Right atrium auricular region (tissue), 2 donors: ENCODE results near the gene NOC4L. TPM values are rescaled to one million over a fixed set of nuclear protein-coding genes. Genes with fewer than 3 reads are reported as not detected.

ENCODE experiments used
- DNase-seq: peaks from one replicate; pipeline ENCODE4 v3.0.0-alpha.2; 2019; ENCODE audit warnings: low spot score
- H3K27ac ChIP-seq, 2 donors: fragments of 200-600 bp; sonication (generic); 1 replicate in 1 of 2; 2 replicates in 1 of 2; pipeline ENCODE4 v1.5.1; 2016 to 2019
- H3K27me3 ChIP-seq, 2 donors: fragments of 200-600 bp; sonication (generic); one replicate each; pipeline versions ENCODE4 v1.5.1 to v1.6.0; 2017 to 2019
- H3K36me3 ChIP-seq: fragments of 200-600 bp; sonication (generic); one replicate; pipeline ENCODE4 v1.5.1; 2016
- H3K4me1 ChIP-seq, 2 donors: fragments of 200-600 bp; sonication (generic); one replicate each; pipeline versions ENCODE4 v1.5.1 to v1.6.0; 2017 to 2019
- H3K4me3 ChIP-seq, 2 donors: fragments of 200-600 bp; sonication (generic); 1 replicate in 1 of 2; 2 replicates in 1 of 2; pipeline ENCODE4 v1.5.1; 2017 to 2019; ENCODE audit warnings: mild to moderate bottlenecking in 1 of 2, moderate library complexity in 1 of 2
- H3K9me3 ChIP-seq, 2 donors: fragments of 200-600 bp; sonication (generic); one replicate each; pipeline ENCODE4 v1.5.1; 2019
- total RNA-seq, 2 donors: library from RNA; depleted of rRNA; stranded (reverse); fragments of >200 nt; gene quantifications; one replicate each; pipeline ENCODE4 v1.1.0, GENCODE V29; 2016
- TF ChIP-seq, protein P1 (sequence below), 2 donors: fragments of 200-600 bp; sonication (generic); IDR thresholded peaks; one replicate each; pipeline ENCODE4 v1.5.1; 2019; ENCODE audit warnings: antibody characterized with exemption in 2 of 2

Gene NOC4L
- total RNA-seq, 2 donors from 2014 or later = 6.9 to 9.9 TPM

GRCh38 chr12:132186208-132186856 is 42.1 kb downstream of the NOC4L start:
- Histone ChIP-seq H3K4me3 (no peak overlapping the region), H3K36me3 (no peaks in the 10 kb centered on the region), H3K27ac (no peak overlapping the region), H3K4me1 (peaks cover 0 to 17% of the 10 kb centered on the region in 2 donors), H3K9me3 (no peaks in the 10 kb centered on the region), H3K27me3 (no peaks in the 10 kb centered on the region)
- TF ChIP-seq, protein P1, sequence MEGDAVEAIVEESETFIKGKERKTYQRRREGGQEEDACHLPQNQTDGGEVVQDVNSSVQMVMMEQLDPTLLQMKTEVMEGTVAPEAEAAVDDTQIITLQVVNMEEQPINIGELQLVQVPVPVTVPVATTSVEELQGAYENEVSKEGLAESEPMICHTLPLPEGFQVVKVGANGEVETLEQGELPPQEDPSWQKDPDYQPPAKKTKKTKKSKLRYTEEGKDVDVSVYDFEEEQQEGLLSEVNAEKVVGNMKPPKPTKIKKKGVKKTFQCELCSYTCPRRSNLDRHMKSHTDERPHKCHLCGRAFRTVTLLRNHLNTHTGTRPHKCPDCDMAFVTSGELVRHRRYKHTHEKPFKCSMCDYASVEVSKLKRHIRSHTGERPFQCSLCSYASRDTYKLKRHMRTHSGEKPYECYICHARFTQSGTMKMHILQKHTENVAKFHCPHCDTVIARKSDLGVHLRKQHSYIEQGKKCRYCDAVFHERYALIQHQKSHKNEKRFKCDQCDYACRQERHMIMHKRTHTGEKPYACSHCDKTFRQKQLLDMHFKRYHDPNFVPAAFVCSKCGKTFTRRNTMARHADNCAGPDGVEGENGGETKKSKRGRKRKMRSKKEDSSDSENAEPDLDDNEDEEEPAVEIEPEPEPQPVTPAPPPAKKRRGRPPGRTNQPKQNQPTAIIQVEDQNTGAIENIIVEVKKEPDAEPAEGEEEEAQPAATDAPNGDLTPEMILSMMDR (IDR thresholded peaks at IDR 0.05) = no peak
- no peak for DNase-seq

- Histone ChIP-seq H3K9me3 (no peaks in the 10 kb centered on the region), H3K4me1 (peaks cover 0 to 17% of the 10 kb centered on the region in 2 donors), H3K27ac (no peak overlapping the region), H3K4me3 (no peak overlapping the region), H3K27me3 (no peaks in the 10 kb centered on the region), H3K36me3 (no peaks in the 10 kb centered on the region)
- no peak for DNase-seq
- TF ChIP-seq, protein P1 (IDR thresholded peaks at IDR 0.05) = no peak
Observed at GRCh38 chr12:132186857-132187620, 42.8 kb downstream of the NOC4L start.

DNA sequence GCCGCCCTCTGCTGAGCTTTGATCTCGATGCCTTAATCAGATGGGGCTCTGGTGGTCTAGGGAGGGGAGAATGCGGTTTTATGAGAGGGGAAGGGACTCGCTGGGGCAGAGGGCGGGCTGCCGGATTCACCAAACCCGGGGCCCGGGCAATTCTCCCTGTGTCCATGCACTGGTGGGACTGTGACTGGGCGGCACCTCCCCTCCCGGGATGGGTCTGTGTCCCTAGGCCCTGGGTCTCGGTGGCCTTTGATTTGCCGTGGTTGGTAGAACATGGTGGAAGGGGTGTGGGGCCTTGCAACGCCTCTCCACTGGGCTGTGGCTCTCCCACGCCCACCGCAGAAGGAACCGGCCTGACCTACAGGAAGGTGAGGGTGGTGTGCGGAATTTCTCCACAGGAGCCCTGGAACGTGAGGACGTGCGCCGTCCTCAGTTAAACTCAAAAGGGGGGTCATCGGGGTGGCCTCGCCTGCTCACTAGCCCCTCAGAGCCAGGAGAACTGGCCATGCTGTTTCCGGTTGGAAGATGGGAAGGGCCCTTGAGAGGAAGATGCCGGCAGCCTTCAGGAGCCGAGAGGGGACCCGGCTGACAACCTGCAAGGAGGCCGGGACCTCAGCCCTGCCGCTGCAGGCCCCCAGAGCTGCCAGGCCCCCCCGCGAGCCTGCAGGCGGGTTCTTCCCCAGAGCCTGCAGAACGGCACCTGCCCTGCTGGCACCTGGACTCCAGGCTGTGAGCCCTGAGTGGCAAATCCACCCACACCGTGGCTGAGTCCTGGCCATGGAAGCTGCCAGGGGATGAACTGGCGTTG is 43.6 kb downstream of the NOC4L start:
- Histone ChIP-seq H3K4me1 (peaks cover 0 to 17% of the 10 kb centered on the region in 2 donors), H3K36me3 (no peaks in the 10 kb centered on the region), H3K27ac (no peak overlapping the region), H3K27me3 (no peaks in the 10 kb centered on the region), H3K4me3 (no peak overlapping the region), H3K9me3 (no peaks in the 10 kb centered on the region)
- no peak for DNase-seq
- TF ChIP-seq, protein P1 (IDR thresholded peaks at IDR 0.05) = no peak

GRCh38 chr12:132188451-132188901 is 44.2 kb downstream of the NOC4L start:
- H3K9me3 ChIP-seq = no peaks in the 10 kb centered on the region
- H3K27ac ChIP-seq = no peak overlapping the region
- peaks cover 0 to 17% of the 10 kb centered on the region in 2 donors for H3K4me1 ChIP-seq
- no peaks in the 10 kb centered on the region for H3K27me3 ChIP-seq
- H3K36me3 ChIP-seq = no peaks in the 10 kb centered on the region
- peak overlapping the region in 1 of 2 donors; percentile 64 for H3K4me3 ChIP-seq
- no peak for DNase-seq
- TF ChIP-seq, protein P1 (IDR thresholded peaks at IDR 0.05) = no peak

- no peak for DNase-seq
- H3K9me3 ChIP-seq = no peaks in the 10 kb centered on the region
- TF ChIP-seq, protein P1 (IDR thresholded peaks at IDR 0.05) = no peak
- H3K27me3 ChIP-seq = no peaks in the 10 kb centered on the region
- peak overlapping the region; percentile 71 to 81 for H3K27ac ChIP-seq
- H3K4me1 ChIP-seq = peaks cover 0 to 17% of the 10 kb centered on the region in 2 donors
- H3K36me3 ChIP-seq = no peaks in the 10 kb centered on the region
- peak overlapping the region; percentile 39 to 64 for H3K4me3 ChIP-seq
Observed at GRCh38 chr12:132188916-132189325, 44.7 kb downstream of the NOC4L start.
